Renal pelvis (tissue), 4 donors: ENCODE data around the gene CKS2. TPM values are rescaled to one million over a fixed set of nuclear protein-coding genes. Genes with fewer than 3 reads are reported as not detected.

ENCODE experiments used
- DNase-seq: peaks from one replicate; pipeline ENCODE4 v3.0.0-alpha.2; 2013
- polyA plus RNA-seq, 3 donors: library from polyadenylated mRNA; unstranded; fragments of 120-200 nt; gene quantifications; one replicate each; pipeline ENCODE4 v1.2.1, GENCODE V29; 2013; ENCODE audit not compliant: insufficient read length in 3 of 3

Gene CKS2
- polyA plus RNA-seq, 3 donors, result 72.5 to 109 (median 84.6) TPM

- no peak for DNase-seq
Observed at GRCh38 chr9:89363311-89363670, 52.3 kb downstream of the CKS2 start.

DNA sequence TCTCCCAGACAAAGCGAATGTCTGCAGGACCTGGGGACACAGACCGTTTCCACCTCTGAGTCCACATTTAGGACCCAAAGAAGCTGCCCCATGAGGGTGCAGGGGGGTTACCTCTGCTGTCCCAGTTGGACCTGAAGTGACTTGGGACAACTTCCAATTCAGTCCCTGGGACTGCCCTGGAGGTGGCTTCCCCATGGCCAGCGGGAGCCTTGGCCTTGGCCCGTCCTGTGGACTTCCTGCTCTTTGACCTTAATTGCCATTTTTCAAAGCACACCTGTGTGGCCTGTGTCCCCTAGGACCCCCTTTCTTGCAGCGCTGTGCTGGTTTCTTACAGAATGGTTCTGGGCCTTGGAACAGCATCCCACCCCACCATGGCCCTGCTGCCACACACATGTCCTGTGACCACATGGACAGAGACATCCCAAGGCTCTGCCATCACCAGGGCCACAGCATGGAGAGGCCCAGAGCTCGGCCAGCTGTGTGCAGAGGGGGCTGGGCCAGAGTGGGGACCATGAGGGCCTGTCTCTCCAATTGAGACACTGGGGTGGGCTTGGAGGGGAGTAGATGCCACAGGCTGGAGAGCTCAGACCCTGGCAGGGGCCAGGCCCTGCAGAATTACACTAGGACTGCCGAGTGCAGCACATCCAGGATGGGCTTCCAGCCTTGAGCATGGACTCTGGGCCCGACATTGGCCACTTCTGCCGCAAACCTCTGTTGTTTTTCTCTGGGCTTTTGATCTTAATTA lies 53.1 kb downstream of the CKS2 start:
- no peak for DNase-seq

GRCh38 chr9:89364666-89365531 lies 53.9 kb downstream of the CKS2 start:
- DNase-seq, result no peak

DNA sequence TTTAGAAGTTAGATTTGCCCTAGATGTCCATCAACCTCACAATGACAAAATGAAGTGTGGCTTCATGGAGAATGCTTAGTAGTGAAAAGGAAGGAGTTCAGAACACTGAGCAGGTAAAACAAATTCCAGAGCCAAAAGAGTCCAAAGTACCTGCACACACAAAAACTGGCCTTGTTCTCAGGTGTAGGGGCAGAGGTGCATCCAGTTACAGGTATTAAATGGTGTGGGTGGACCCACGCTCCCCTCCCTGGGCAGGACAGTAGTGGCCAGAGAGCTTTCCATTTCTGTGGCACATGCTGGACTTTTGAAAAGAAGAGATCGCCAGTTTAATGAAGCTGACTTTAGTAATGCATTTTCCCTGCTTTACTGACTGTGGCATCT lies 54.5 kb downstream of the CKS2 start:
- no peak for DNase-seq

Other genes starting within 250 kb of the CKS2 start
- gene SHC3, start 132.4 kb upstream of the CKS2 start, polyA plus RNA-seq, result 1 to 10 TPM; 2.3 to 3.0 (median 2.4) TPM
- gene SECISBP2, start 7.3 kb downstream of the CKS2 start, polyA plus RNA-seq, result 100 to 1,000 TPM in 1 of 3 donors, 10 to 100 TPM in 2; 60.5 to 100 (median 97.3) TPM
- 10 to 100 TPM; 48.5 to 67.5 (median 64.1) TPM for gene SEMA4D, start 186.9 kb downstream of the CKS2 start, polyA plus RNA-seq